ENCODE data around the gene ZBTB25. TPM values are rescaled to one million over a fixed set of nuclear protein-coding genes. Genes with fewer than 3 reads are reported as not detected.

ZBTB25 gene
- total RNA-seq, 1 donor from 2014 or later = 9.5 TPM

DNA sequence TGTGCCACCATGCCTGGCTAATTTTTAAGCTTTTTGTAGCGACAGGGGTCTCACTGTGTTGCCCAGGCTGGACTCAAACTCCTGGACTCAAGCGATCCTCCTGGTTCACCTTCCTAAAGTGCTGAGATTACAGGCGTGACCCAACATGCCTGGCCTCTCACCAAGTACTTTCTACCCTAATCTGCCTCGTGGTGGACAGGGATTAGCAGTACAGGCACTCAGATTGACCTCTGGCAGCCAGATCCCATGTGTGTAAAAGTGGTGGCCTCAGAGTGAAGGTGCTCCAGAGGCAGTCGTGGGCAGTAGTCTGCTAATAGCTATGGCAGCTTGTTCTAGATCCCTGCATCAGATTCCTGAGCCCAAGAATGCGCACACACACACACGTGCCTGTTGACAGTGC is 84.6 kb downstream of the ZBTB25 start:
- peaks cover 22% of the 10 kb centered on the region for H3K36me3 Mint-ChIP-seq (ENCODE audit: low read depth, unreplicated experiment)
- H3K9ac ChIP-seq (ENCODE audit: low read length) = no peak overlapping the region

DNA sequence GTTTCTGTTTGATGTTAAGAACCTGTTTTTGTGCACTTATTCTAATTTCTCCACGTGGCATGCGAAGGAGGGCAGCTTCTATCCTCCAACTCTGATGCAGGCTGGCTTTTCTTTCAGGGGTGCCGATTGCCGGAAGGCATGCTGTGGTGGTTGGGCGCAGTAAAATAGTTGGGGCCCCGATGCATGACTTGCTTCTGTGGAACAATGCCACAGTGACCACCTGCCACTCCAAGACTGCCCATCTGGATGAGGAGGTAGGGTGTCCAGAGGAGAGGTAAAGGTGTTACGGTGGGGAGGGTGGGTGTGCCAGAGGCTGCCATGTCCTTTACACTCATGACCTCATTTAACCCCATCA is 85.9 kb downstream of the ZBTB25 start:
- DNase-seq (ENCODE audit: low read depth) = no peak
- no peak for FAIRE-seq
- H3K27ac ChIP-seq (ENCODE audit: low read depth, low read length) = no peak overlapping the region
- H3K4me1 ChIP-seq (ENCODE audit: insufficient read depth, low read length) = peaks cover 26% of the 10 kb centered on the region
- H3K9me3 ChIP-seq (ENCODE audit: insufficient read depth, low read depth, low read length) = no peaks in the 10 kb centered on the region
- Mint-ChIP-seq H3K4me1 (ENCODE audit: low read depth, unreplicated experiment) (peaks cover 40% of the 10 kb centered on the region), H3K27me3 (ENCODE audit: low read depth, unreplicated experiment) (no peaks in the 10 kb centered on the region), H3K36me3 (ENCODE audit: low read depth, unreplicated experiment) (peaks cover 24% of the 10 kb centered on the region), H3K9me3 (ENCODE audit: unreplicated experiment) (no peaks in the 10 kb centered on the region), H3K4me3 (ENCODE audit: unreplicated experiment) (no peak overlapping the region), H3K27ac (ENCODE audit: unreplicated experiment) (no peak overlapping the region)
- no peak overlapping the region for H3K4me3 ChIP-seq (ENCODE audit: insufficient read depth, low read depth, low read length)
- H3K36me3 ChIP-seq (ENCODE audit: insufficient read depth, low read length) = peaks cover 22% of the 10 kb centered on the region
- H3K27me3 ChIP-seq (ENCODE audit: insufficient read depth, low read length) = no peaks in the 10 kb centered on the region
- no peaks in the 10 kb centered on the region for H3K79me2 ChIP-seq (ENCODE audit: insufficient read depth, low read length)
- H3K9ac ChIP-seq (ENCODE audit: low read length) = no peak overlapping the region
- H4K20me1 ChIP-seq (ENCODE audit: insufficient read depth, low read length) = no peaks in the 10 kb centered on the region
- H3K4me2 ChIP-seq (ENCODE audit: low read length) = no peak overlapping the region
- no peak overlapping the region for H2AFZ ChIP-seq (ENCODE audit: low read depth, low read length)
- TF ChIP-seq, protein P1, sequence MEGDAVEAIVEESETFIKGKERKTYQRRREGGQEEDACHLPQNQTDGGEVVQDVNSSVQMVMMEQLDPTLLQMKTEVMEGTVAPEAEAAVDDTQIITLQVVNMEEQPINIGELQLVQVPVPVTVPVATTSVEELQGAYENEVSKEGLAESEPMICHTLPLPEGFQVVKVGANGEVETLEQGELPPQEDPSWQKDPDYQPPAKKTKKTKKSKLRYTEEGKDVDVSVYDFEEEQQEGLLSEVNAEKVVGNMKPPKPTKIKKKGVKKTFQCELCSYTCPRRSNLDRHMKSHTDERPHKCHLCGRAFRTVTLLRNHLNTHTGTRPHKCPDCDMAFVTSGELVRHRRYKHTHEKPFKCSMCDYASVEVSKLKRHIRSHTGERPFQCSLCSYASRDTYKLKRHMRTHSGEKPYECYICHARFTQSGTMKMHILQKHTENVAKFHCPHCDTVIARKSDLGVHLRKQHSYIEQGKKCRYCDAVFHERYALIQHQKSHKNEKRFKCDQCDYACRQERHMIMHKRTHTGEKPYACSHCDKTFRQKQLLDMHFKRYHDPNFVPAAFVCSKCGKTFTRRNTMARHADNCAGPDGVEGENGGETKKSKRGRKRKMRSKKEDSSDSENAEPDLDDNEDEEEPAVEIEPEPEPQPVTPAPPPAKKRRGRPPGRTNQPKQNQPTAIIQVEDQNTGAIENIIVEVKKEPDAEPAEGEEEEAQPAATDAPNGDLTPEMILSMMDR (IDR thresholded peaks at IDR 0.05; ENCODE audit: insufficient read depth, low read depth, low read length) = no peak
- TF ChIP-seq EZH2 (IDR thresholded peaks at IDR 0.05; ENCODE audit: insufficient read depth, low read length) = no peak

More for the DNA sequence above, 84.6 kb downstream of the ZBTB25 start:
- H3K4me1 ChIP-seq (ENCODE audit: insufficient read depth, low read length) = peaks cover 28% of the 10 kb centered on the region
- peaks cover 45% of the 10 kb centered on the region for H3K4me1 Mint-ChIP-seq (ENCODE audit: low read depth, unreplicated experiment)
- no peaks in the 10 kb centered on the region for H3K79me2 ChIP-seq (ENCODE audit: insufficient read depth, low read length)
- TF ChIP-seq, protein P1 (IDR thresholded peaks at IDR 0.05; ENCODE audit: insufficient read depth, low read depth, low read length) = no peak
- no peak for TF ChIP-seq EZH2 (IDR thresholded peaks at IDR 0.05; ENCODE audit: insufficient read depth, low read length)
- H3K4me3 Mint-ChIP-seq (ENCODE audit: unreplicated experiment) = no peak overlapping the region
- FAIRE-seq (no peak), DNase-seq (ENCODE audit: low read depth) (no peak)
- peak overlapping the region; percentile 47 for H3K27ac Mint-ChIP-seq (ENCODE audit: unreplicated experiment)
- H3K4me3 ChIP-seq (ENCODE audit: insufficient read depth, low read depth, low read length) = no peak overlapping the region
- no peaks in the 10 kb centered on the region for H3K27me3 ChIP-seq (ENCODE audit: insufficient read depth, low read length)
- H3K27me3 Mint-ChIP-seq (ENCODE audit: low read depth, unreplicated experiment) = no peaks in the 10 kb centered on the region
- H3K4me2 ChIP-seq (ENCODE audit: low read length) = no peak overlapping the region
- H3K9me3 Mint-ChIP-seq (ENCODE audit: unreplicated experiment) = no peaks in the 10 kb centered on the region
- no peaks in the 10 kb centered on the region for H4K20me1 ChIP-seq (ENCODE audit: insufficient read depth, low read length)
- H2AFZ ChIP-seq (ENCODE audit: low read depth, low read length) = no peak overlapping the region
- H3K9me3 ChIP-seq (ENCODE audit: insufficient read depth, low read depth, low read length) = no peaks in the 10 kb centered on the region
- H3K27ac ChIP-seq (ENCODE audit: low read depth, low read length) = no peak overlapping the region
- H3K36me3 ChIP-seq (ENCODE audit: insufficient read depth, low read length) = peaks cover 22% of the 10 kb centered on the region

DNA sequence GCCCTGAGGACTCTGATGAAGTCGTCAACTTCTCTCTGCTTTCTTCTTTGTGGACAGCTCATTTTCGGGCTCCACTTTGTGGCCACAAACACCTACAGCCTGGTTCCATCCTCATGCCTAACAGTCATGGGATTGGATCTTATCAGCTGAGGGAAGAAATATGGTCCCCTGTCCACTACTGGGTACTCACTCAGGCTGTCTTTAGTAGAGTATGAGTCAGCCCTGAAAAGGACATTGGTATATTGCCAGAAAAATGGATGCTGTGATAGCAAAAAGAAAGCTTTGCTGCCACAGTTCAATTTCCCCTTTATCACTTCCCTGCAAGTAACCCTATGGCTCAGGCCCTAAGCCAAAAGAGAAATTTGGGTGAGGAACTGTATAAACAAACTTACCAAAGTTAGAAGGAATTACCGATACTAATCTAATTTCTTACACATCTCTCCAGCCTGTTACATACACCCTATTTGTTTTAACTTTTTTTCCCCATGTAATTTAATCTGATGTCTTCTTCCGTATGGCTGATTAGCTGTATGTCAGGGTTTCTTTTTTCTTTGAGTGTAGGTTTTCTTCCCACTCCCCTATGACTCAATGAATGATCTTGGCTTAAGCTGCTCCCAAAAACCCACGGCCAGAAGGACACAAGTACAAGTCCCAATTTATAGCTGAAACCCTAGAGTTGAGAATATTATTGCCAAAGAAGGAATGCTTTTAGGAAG is 86.4 kb downstream of the ZBTB25 start:
- Histone ChIP-seq H3K9ac (ENCODE audit: low read length) (no peak overlapping the region), H3K79me2 (ENCODE audit: insufficient read depth, low read length) (no peaks in the 10 kb centered on the region), H3K9me3 (ENCODE audit: insufficient read depth, low read depth, low read length) (no peaks in the 10 kb centered on the region), H3K4me1 (ENCODE audit: insufficient read depth, low read length) (peaks cover 22% of the 10 kb centered on the region), H3K4me3 (ENCODE audit: insufficient read depth, low read depth, low read length) (no peak overlapping the region), H3K27ac (ENCODE audit: low read depth, low read length) (no peak overlapping the region), H2AFZ (ENCODE audit: low read depth, low read length) (no peak overlapping the region), H3K27me3 (ENCODE audit: insufficient read depth, low read length) (no peaks in the 10 kb centered on the region), H3K36me3 (ENCODE audit: insufficient read depth, low read length) (peaks cover 17% of the 10 kb centered on the region), H4K20me1 (ENCODE audit: insufficient read depth, low read length) (no peaks in the 10 kb centered on the region), H3K4me2 (ENCODE audit: low read length) (no peak overlapping the region)
- H3K4me1 Mint-ChIP-seq (ENCODE audit: low read depth, unreplicated experiment) = peaks cover 35% of the 10 kb centered on the region
- no peak overlapping the region for H3K4me3 Mint-ChIP-seq (ENCODE audit: unreplicated experiment)
- no peak for TF ChIP-seq EZH2 (IDR thresholded peaks at IDR 0.05; ENCODE audit: insufficient read depth, low read length)
- TF ChIP-seq, protein P1 (IDR thresholded peaks at IDR 0.05; ENCODE audit: insufficient read depth, low read depth, low read length) = no peak
- FAIRE-seq (no peak), DNase-seq (ENCODE audit: low read depth) (peak; percentile 66)
- H3K27ac Mint-ChIP-seq (ENCODE audit: unreplicated experiment) = no peak overlapping the region
- H3K27me3 Mint-ChIP-seq (ENCODE audit: low read depth, unreplicated experiment) = no peaks in the 10 kb centered on the region
- H3K9me3 Mint-ChIP-seq (ENCODE audit: unreplicated experiment) = no peaks in the 10 kb centered on the region
- peaks cover 25% of the 10 kb centered on the region for H3K36me3 Mint-ChIP-seq (ENCODE audit: low read depth, unreplicated experiment)

All from astrocyte (in vitro differentiated cells and primary cell).